PFSK-1 (cell line): ENCODE measurements around the gene EFEMP1.

Source experiments
- POLR2AphosphoS5 ChIP-seq: IDR thresholded peaks from 2 replicates; pipeline ENCODE4 v1.6.1; 2012; ENCODE audit warnings: low read depth, mild to moderate bottlenecking, control low read depth, low read length, moderate library complexity
- SIN3A ChIP-seq: IDR thresholded peaks from 2 replicates; pipeline ENCODE4 v1.6.1; 2012; ENCODE audit warnings: mild to moderate bottlenecking, low read length, moderate library complexity, borderline replicate concordance; ENCODE audit not compliant: insufficient read depth
- TAF1 ChIP-seq: IDR thresholded peaks from 2 replicates; pipeline ENCODE4 v1.6.1; 2012; ENCODE audit warnings: low read length, control low read depth, borderline replicate concordance; ENCODE audit not compliant: insufficient read depth

DNA sequence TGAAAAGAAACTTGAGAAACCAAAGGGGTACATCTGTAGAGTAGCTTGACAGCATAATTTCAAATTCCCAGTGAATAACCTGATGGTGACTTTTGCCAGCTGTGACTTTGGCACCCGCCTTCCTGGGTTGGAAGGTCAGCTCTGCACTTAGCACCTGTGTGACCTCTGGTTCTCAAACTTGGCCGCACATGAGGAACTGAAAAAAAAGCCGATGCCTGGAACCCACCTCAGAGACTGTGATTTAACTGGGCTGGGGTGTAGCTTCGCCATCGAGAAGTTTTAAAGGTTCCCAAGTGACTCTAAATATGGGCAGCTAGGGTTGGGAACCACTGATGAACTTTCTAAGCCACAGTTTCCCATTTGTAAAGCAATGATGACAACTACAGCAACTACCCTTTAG is 6.5 kb downstream of the EFEMP1 start:
- TF ChIP-seq POLR2AphosphoS5, result no peak
- no peak for TF ChIP-seq TAF1
- TF ChIP-seq SIN3A, result no peak
